ENCODE data around the gene C11orf24. TPM values are rescaled to one million over a fixed set of nuclear protein-coding genes. Genes with fewer than 3 reads are reported as not detected.
"Not testable (repeated sequence)": the region's sequence is repeated elsewhere in the genome, so short reads cannot be mapped to it uniquely, and the experiment has no call there.

Gene C11orf24
- polyA plus RNA-seq, 1 donor: 24.2 TPM

DNA sequence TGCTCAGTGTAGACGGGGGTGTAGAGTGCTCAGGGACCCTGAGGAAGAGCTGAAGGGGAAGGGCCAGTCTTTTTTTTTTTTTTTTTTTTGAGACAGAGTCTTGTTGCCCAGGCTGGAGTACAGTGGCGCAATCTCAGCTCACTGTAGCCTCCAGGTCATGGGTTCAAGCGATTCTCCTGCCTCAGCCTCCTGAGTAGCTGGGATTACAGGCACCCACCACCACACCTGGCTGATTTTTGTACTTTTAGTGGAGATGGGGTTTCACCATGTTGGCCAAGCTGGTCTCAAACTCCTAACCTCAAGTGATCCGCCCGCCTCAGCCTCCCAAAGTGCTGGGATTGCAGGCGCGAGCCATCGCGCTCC lies 27.7 kb upstream of the C11orf24 start:
- DNase-seq (ENCODE audit: low read depth): not testable (repeated sequence)

GRCh38 chr11:68298659-68299516 lies 27.1 kb upstream of the C11orf24 start:
- DNase-seq (ENCODE audit: low read depth): no peak

GRCh38 chr11:68297812-68298658 lies 26.3 kb upstream of the C11orf24 start:
- DNase-seq (ENCODE audit: low read depth): no peak

DNA sequence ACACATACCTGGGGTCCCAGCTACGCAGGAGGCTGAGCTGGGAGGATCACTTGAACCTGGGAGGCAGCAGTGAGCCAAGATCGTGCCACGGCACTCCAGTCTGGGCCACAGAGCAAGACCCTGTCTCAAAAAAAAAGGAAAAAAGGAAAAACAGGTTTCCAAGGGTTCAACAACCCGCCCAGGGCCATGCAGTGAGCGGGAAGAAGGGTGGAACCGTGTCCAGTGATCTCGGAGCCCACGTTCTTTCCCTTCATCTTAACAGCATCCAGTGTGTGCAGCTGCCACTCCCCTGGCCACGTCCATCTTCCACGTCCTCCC lies 25.7 kb upstream of the C11orf24 start:
- DNase-seq (ENCODE audit: low read depth): no peak

DNA sequence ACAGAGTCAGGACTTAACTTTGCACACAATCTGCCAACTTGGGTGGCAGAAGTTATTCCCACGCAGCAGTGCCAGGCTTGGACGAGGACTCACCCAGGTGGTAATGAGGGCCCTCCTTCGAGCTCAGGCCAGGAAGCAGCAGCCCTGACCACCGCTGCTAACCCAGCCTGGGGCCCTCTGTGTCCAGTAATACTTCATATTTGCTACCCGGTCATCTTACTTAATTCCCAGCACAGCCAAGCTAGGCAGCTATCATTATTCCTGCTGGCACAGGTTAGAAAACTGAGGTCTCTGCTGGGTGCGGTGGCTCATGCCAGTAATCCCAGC lies 25.2 kb upstream of the C11orf24 start:
- no peak for DNase-seq (ENCODE audit: low read depth)

DNA sequence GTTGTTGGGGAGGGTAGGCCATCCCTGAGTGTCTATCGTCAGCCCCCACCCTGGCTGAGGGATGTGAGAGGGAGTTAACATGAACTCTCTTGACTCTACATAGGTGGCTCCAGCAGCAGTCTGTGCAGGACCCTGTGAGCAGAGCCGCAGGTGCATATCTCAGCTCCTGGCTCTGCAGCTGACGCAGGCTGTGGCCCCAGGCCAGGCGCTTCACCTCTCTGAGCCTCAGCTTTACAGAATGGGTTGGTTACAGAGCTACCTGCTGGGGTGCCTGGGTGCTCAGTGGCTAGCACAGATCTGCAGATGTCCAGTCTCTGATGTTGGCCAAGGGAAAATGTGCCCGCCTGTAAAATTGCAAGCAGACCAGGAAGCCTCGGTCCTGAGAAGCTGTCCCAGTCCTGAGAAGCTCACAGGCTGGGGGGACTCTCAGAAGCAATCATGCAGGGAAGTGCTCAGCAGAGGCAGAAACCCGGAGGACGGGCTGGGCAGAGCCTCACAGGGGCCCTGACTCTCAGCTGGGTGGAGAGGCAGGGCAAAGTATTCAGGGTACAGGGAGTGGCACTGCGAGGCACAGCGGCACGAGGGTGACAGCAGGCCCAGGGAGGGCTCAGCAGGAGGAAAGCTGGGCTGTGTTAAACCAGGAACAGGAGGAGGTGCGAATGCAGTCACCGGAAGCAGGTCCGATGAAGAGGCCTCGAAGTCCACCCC lies 24.7 kb upstream of the C11orf24 start:
- no peak for DNase-seq (ENCODE audit: low read depth)

GRCh38 chr11:68295940-68296339 lies 24.2 kb upstream of the C11orf24 start:
- DNase-seq (ENCODE audit: low read depth): no peak

GRCh38 chr11:68295271-68295670 lies 23.5 kb upstream of the C11orf24 start:
- no peak for DNase-seq (ENCODE audit: low read depth)

GRCh38 chr11:68293708-68294107 lies 21.9 kb upstream of the C11orf24 start:
- no peak for DNase-seq (ENCODE audit: low read depth)

DNA sequence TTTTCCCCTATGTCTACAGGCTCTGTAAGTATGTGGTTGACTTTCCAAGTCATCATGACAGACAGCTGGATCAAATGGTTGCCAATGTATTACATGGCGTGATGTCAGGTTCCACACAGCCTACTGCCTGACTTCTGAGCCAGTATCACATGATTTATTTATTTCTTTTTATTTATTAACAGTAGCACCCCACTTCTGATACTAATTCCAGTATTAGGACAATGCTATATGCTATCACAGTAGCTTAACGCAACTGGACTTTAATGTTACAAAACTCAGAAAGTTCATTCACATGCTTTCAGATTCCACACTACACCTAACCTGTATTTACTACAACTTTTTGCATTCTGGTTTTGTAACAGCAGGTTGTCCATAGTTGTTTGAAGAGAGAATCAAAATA lies 17.7 kb upstream of the C11orf24 start:
- no peak for DNase-seq (ENCODE audit: low read depth)

- no peak for DNase-seq (ENCODE audit: low read depth)
Observed at GRCh38 chr11:68287419-68287818, 15.6 kb upstream of the C11orf24 start.

DNA sequence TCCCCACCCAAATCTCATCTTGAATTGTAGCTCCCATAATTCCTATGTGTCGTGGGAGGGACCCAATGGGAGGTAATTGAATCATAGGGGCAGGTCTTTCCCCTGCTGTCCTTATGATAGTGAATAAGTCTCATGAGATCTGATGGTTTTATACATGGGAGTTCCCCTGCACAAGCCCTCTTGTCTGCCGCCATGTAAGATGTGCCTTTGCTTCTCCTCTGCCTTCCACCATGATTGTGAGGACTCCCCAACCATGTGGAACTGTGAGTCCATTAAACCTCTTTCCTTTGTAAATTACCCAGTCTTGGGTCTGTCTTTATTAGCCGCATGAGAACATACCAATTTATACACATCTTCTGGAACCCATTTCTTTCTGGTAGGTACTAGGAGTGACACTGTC lies 12.8 kb upstream of the C11orf24 start:
- DNase-seq (ENCODE audit: low read depth): not testable (repeated sequence)

DNA sequence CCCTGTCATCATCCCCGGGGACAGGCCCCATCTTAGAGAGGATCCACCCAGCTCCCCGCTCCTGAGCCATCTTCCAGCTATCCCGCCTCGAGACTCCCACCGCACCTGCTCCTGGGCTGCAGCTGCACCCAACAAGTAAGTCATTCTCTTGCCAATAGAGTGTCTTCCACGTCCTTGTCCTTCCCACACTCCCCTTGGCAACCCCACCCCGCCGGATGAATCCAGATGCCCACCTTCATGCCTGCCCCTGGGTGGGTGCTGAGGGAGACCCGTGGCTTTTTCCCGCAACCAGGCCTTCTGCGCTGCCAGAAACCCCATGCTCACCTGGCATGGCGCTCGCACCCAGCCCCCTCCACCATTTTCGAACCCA lies 11.1 kb upstream of the C11orf24 start:
- no peak for DNase-seq (ENCODE audit: low read depth)

GRCh38 chr11:68282141-68282860 lies 10.5 kb upstream of the C11orf24 start:
- no peak for DNase-seq (ENCODE audit: low read depth)

GRCh38 chr11:68279676-68280075 lies 7.9 kb upstream of the C11orf24 start:
- DNase-seq (ENCODE audit: low read depth): no peak

DNA sequence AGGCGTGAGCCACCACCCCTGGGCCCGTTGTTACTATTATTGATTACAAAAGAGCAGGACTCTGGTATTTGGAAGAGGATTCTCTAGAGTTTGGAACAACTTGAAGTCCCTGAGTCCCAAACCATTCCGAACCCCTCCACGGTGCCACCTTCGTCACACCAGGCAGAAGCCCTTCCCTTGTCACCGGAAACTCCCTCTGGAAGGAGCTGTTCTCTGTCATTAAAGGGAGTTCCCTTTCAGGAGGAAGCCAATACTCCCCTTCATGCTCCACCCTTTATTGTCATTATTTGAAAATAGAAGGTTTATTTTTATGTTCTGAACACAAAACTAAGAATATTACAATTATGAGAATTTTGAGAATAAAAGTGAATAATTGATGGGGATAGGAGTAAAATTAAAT lies 5.1 kb upstream of the C11orf24 start:
- DNase-seq (ENCODE audit: low read depth): no peak

DNA sequence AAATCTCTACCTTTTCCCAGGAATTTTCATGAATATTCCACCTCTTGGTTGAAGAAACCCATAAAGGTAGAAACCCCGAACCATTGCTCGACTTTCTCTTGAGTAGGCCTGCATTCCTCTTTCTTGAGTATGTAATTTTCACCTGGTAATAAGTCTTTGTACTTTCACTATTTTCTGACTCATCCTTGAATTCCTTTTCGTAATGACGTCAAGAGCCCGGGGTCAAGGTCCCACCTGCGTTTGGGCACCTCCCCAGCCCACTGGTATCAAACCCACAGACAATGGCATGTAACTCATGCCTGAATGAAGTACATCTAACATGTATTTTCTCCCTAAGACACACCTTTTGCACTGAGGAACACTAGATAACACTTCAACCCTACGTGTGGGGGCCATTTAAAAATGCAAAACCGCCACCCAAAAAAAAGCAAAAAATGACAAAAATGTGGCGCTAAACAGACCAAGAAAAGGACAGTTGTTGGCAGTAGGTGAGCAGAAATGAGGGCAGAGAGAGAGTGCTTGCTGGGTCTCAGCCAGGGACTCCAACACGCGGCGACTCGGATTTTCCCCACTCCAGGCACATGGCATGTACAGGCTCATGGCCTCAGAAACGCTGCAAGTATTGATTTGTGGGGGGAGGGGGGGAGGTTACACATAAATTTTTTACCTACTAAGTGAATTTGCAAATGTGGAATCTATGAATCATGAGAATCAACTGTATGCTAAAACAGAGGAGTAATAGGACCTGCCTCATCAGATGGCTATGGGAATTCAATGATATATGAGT lies 4.1 kb upstream of the C11orf24 start:
- no peak for DNase-seq (ENCODE audit: low read depth)

DNA sequence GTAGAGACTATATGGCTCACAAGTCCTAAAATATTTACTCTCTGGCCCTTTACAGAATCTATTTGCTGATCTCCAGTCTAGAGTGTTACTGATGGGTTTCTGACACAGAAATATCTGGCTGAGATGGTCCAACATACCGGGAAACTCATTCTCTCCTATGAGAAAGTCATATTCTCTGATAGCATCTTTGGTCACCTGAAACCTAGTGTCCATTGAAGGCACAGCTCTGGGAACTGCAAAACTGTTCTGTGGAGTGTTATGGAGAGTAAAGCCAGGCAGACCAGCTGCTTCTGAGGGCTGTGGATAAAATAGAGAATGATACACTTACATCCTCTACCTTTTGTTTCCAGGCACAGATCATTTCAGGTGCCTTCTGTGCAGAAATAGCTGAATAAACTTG lies 2.5 kb upstream of the C11orf24 start:
- no peak for DNase-seq (ENCODE audit: low read depth)

DNA sequence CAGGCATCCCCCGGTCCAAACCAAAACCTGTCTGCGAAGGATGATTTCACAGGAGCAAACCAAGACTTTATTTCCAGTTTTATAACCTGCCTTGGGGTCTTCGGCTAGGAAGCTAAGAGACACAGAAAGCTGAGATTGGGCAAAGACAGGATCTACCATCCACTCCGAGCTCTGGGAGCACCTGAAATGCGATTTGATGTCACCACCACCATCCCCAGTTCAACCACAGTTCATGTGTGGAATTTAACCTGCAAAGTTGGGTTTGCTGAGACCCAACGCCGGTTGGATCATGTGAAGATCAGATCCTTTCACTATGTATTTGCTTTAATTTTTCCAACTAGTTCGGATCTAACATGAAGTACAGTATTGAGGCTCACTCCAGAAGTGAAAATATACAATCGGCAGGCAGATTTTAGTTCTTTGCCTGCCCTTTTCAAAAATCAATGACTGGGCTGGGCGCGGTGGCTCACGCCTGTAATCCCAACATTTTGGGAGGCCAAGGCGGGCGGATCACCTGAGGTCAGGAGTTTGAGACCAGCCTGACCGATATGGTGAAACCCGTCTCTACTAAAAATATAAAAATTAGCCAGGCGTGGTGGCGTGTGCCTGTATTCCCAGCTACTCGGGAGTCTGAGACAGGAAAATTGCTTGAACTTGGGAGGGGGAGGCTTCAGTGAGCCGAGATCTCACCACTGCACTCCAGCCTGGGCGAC lies 1.4 kb upstream of the C11orf24 start:
- no peak for DNase-seq (ENCODE audit: low read depth)

DNA sequence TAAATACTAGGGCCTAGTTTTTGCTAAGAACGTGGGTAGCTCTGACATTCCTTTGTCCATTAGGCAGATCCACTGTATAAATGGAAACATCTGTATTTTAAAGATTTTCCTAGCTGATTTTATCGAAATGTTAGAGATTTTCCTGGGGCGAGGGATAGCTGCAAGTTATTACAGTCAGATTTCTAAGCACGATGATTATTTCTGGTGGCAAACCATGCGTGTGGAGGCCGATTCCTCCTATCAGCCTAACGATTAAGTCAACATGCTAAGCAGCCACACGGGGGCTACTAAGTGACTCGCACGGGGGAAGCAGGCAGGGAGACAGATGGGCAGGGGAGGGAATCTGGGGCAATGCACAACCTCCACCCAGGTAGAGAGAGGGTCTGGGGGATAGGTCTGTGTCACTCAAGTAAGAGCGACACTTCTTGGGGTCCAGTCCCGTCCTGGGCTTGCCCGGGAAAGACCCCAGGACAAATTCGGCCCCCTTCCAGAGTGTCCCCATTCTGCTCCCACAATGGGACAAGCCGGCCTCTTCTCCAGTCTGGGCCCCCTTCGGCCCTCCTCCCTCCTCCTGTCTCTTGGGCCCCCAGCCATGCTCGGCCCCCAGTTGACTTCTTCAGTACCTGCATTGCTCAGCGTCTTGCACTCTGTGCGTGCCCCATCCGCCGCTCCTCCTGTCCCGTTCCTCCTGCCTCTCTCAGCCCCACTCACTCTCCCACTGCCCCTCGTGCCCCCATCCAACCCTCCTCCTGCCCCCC lies 571 bp downstream of the C11orf24 start:
- DNase-seq (ENCODE audit: low read depth): no peak

Data from forelimb muscle (tissue), 1 donor.